HTR-8/SVneo (cell line): Measurements from ENCODE around the gene FCN3.
A peak's percentile ranks its signal among the peaks of the same experiment; 100 is the strongest.
"Not testable (repeated sequence)": the region's sequence is repeated elsewhere in the genome, so short reads cannot be mapped to it uniquely, and the experiment has no call there.

Source experiments
- DNase-seq: peaks from one replicate; pipeline ENCODE4 v3.0.0; 2011; ENCODE audit warnings: low spot score, mixed read lengths; ENCODE audit not compliant: insufficient read length
- FAIRE-seq: peaks from 2 replicates; lab custom pipeline; 2011; peaks lifted over from hg19 to GRCh38; lab: Jason Lieb, UNC

The FCN3 gene

GRCh38 chr1:27374362-27375086 lies at the start of gene FCN3:
Gene FCN3 (minus strand): TSS chr1:27374824. CDS start chr1:27374818, 6 bp downstream.
- no peak for DNase-seq
- FAIRE-seq: no peak

- FAIRE-seq: no peak
- DNase-seq: no peak
Measured at GRCh38 chr1:27423709-27424108, 49.1 kb upstream of the FCN3 start.

GRCh38 chr1:27418326-27419185 lies 43.9 kb upstream of the FCN3 start:
- FAIRE-seq (no peak), DNase-seq (no peak)

- DNase-seq (no peak), FAIRE-seq (no peak)
Measured at GRCh38 chr1:27417713-27418112, 43.1 kb upstream of the FCN3 start.

- FAIRE-seq (no peak), DNase-seq (no peak)
Measured at GRCh38 chr1:27416387-27417111, 41.9 kb upstream of the FCN3 start.

- DNase-seq (no peak), FAIRE-seq (no peak)
Measured at GRCh38 chr1:27414091-27414490, 39.5 kb upstream of the FCN3 start.

- no peak for FAIRE-seq
Measured at GRCh38 chr1:27413004-27413403, 38.4 kb upstream of the FCN3 start.

GRCh38 chr1:27412502-27412901 lies 37.9 kb upstream of the FCN3 start:
- DNase-seq (no peak), FAIRE-seq (no peak)

More at GRCh38 chr1:27413004-27413403, 38.4 kb upstream of the FCN3 start:
- DNase-seq: no peak

- DNase-seq (no peak), FAIRE-seq (no peak)
Measured at GRCh38 chr1:27410709-27411108, 36.1 kb upstream of the FCN3 start.

GRCh38 chr1:27409669-27410068 lies 35.0 kb upstream of the FCN3 start:
- DNase-seq (no peak), FAIRE-seq (no peak)

- DNase-seq: no peak
- FAIRE-seq: no peak
Measured at GRCh38 chr1:27408151-27408550, 33.5 kb upstream of the FCN3 start.

GRCh38 chr1:27406791-27407190 lies 32.2 kb upstream of the FCN3 start:
- not testable (repeated sequence) for DNase-seq, FAIRE-seq

- DNase-seq (no peak), FAIRE-seq (no peak)
Measured at GRCh38 chr1:27406362-27406680, 31.7 kb upstream of the FCN3 start.

- DNase-seq, FAIRE-seq: not testable (repeated sequence)
Measured at GRCh38 chr1:27405598-27406361, 31.2 kb upstream of the FCN3 start.

- no peak for FAIRE-seq
- no peak for DNase-seq
Measured at GRCh38 chr1:27405074-27405473, 30.4 kb upstream of the FCN3 start.

GRCh38 chr1:27403931-27404330 lies 29.3 kb upstream of the FCN3 start:
- DNase-seq: no peak
- no peak for FAIRE-seq

GRCh38 chr1:27403065-27403726 lies 28.6 kb upstream of the FCN3 start:
- FAIRE-seq: no peak

GRCh38 chr1:27402349-27402754 lies 27.7 kb upstream of the FCN3 start:
- DNase-seq (peak; percentile 48), FAIRE-seq (no peak)

More at GRCh38 chr1:27403065-27403726, 28.6 kb upstream of the FCN3 start:
- no peak for DNase-seq

GRCh38 chr1:27400963-27401341 lies 26.3 kb upstream of the FCN3 start:
- no peak for DNase-seq
- FAIRE-seq: no peak
